Immature natural killer cell (primary cell): ENCODE measurements around the gene ARL8B. TPM values are rescaled to one million over a fixed set of nuclear protein-coding genes. Genes with fewer than 3 reads are reported as not detected.
"Not testable (repeated sequence)": the region's sequence is repeated elsewhere in the genome, so short reads cannot be mapped to it uniquely, and the experiment has no call there.

ENCODE experiments used
- DNase-seq, 3 donors: peaks; one replicate each; pipeline ENCODE4 v3.0.0; 2022; ENCODE audit warnings: mixed read lengths in 1 of 3
- H3K27ac Mint-ChIP-seq, 6 donors: one replicate each; pipeline ENCODE4 v1.8.0; 2020; ENCODE audit warnings: mixed read lengths in 6 of 6, mild to moderate bottlenecking in 5 of 6, inconsistent platforms in 4 of 6, moderate library complexity in 3 of 6
- H3K27me3 Mint-ChIP-seq, 3 donors: one replicate each; pipeline ENCODE4 v1.8.0; 2020 to 2021; ENCODE audit warnings: low read depth in 3 of 3, mild to moderate bottlenecking in 3 of 3, mixed read lengths in 3 of 3, moderate library complexity in 3 of 3, inconsistent platforms in 1 of 3
- H3K36me3 Mint-ChIP-seq, 3 donors: one replicate each; pipeline ENCODE4 v1.8.0; 2020; ENCODE audit warnings: mixed read lengths in 3 of 3, inconsistent platforms in 2 of 3, mild to moderate bottlenecking in 2 of 3
- H3K4me1 Mint-ChIP-seq, 2 donors: one replicate each; pipeline ENCODE4 v1.8.0; 2020; ENCODE audit warnings: inconsistent platforms in 2 of 2, mild to moderate bottlenecking in 2 of 2, mixed read lengths in 2 of 2, moderate library complexity in 1 of 2
- H3K4me3 Mint-ChIP-seq, 5 donors: one replicate each; pipeline ENCODE4 v1.8.0; 2020; ENCODE audit warnings: mild to moderate bottlenecking in 5 of 5, mixed read lengths in 5 of 5, inconsistent platforms in 3 of 5, moderate library complexity in 3 of 5
- H3K9me3 Mint-ChIP-seq, 6 donors: one replicate each; pipeline ENCODE4 v1.8.0; 2020; ENCODE audit warnings: mild to moderate bottlenecking in 6 of 6, mixed read lengths in 6 of 6, inconsistent platforms in 4 of 6, moderate library complexity in 3 of 6
- polyA plus RNA-seq, 3 donors: library from polyadenylated mRNA; unstranded; fragments of 300-500 nt; fragmentation: Illumina TruSeq; gene quantifications; one replicate each; pipeline ENCODE4 v1.2.3, GENCODE V29; 2021

The ARL8B gene
- polyA plus RNA-seq, 3 donors from 2014 or later, result 37.7 to 63.4 (median 39.4) TPM

- no peak for DNase-seq
- peaks cover 46 to 66% of the 10 kb centered on the region in 2 donors for H3K4me1 Mint-ChIP-seq
- H3K9me3 Mint-ChIP-seq, result no peaks in the 10 kb centered on the region
- H3K36me3 Mint-ChIP-seq, result peaks cover 0 to 3% (median under 1%) of the 10 kb centered on the region in 3 donors
- no peak overlapping the region for H3K27ac Mint-ChIP-seq
- no peak overlapping the region for H3K4me3 Mint-ChIP-seq
- no peaks in the 10 kb centered on the region for H3K27me3 Mint-ChIP-seq
These were observed 44.8 kb downstream of the ARL8B start for GRCh38 chr3:5166846-5167245.

- H3K27me3 Mint-ChIP-seq, result no peaks in the 10 kb centered on the region
- no peak overlapping the region for H3K4me3 Mint-ChIP-seq
- H3K36me3 Mint-ChIP-seq, result peaks cover 0 to 11% (median 9%) of the 10 kb centered on the region in 3 donors
- no peaks in the 10 kb centered on the region for H3K9me3 Mint-ChIP-seq
- peaks cover 38 to 55% of the 10 kb centered on the region in 2 donors for H3K4me1 Mint-ChIP-seq
- peak overlapping the region in 1 of 6 donors; percentile 50 for H3K27ac Mint-ChIP-seq
- no peak for DNase-seq
These were observed 46.0 kb downstream of the ARL8B start for GRCh38 chr3:5168110-5168509.

GRCh38 chr3:5169807-5170206 is 47.7 kb downstream of the ARL8B start:
- no peaks in the 10 kb centered on the region for H3K27me3 Mint-ChIP-seq
- DNase-seq, result no peak
- H3K4me3 Mint-ChIP-seq, result no peak overlapping the region
- H3K27ac Mint-ChIP-seq, result peak overlapping the region in 2 of 6 donors; percentile 36 to 80
- peaks cover 0 to 16% (median 9%) of the 10 kb centered on the region in 3 donors for H3K36me3 Mint-ChIP-seq
- H3K9me3 Mint-ChIP-seq, result no peaks in the 10 kb centered on the region
- H3K4me1 Mint-ChIP-seq, result peaks cover 28 to 38% of the 10 kb centered on the region in 2 donors

- no peak overlapping the region for H3K4me3 Mint-ChIP-seq
- peaks cover 20 to 27% of the 10 kb centered on the region in 2 donors for H3K4me1 Mint-ChIP-seq
- H3K36me3 Mint-ChIP-seq, result peaks cover 0 to 23% (median 9%) of the 10 kb centered on the region in 3 donors
- no peak for DNase-seq
- no peak overlapping the region for H3K27ac Mint-ChIP-seq
- H3K9me3 Mint-ChIP-seq, result no peaks in the 10 kb centered on the region
- H3K27me3 Mint-ChIP-seq, result no peaks in the 10 kb centered on the region
These were observed 48.9 kb downstream of the ARL8B start for GRCh38 chr3:5170975-5171374.

- H3K36me3 Mint-ChIP-seq, result peaks cover 0 to 23% (median 9%) of the 10 kb centered on the region in 3 donors
- no peak overlapping the region for H3K27ac Mint-ChIP-seq
These were observed 49.9 kb downstream of the ARL8B start for GRCh38 chr3:5172018-5172417.

GRCh38 chr3:5179036-5179435 is 56.9 kb downstream of the ARL8B start:
- DNase-seq, H3K9me3 Mint-ChIP-seq, H3K27ac Mint-ChIP-seq, H3K27me3 Mint-ChIP-seq, H3K4me3 Mint-ChIP-seq, H3K4me1 Mint-ChIP-seq: not testable (repeated sequence)
- peaks cover 3 to 38% (median 9%) of the 10 kb centered on the region in 3 donors for H3K36me3 Mint-ChIP-seq

More at GRCh38 chr3:5172018-5172417, 49.9 kb downstream of the ARL8B start:
- peaks cover 15 to 20% of the 10 kb centered on the region in 2 donors for H3K4me1 Mint-ChIP-seq
- no peak overlapping the region for H3K4me3 Mint-ChIP-seq
- H3K27me3 Mint-ChIP-seq, result no peaks in the 10 kb centered on the region
- H3K9me3 Mint-ChIP-seq, result no peaks in the 10 kb centered on the region
- DNase-seq, result no peak

GRCh38 chr3:5181469-5182141 is 59.5 kb downstream of the ARL8B start:
- H3K9me3 Mint-ChIP-seq, result no peaks in the 10 kb centered on the region
- no peak overlapping the region for H3K4me3 Mint-ChIP-seq
- H3K27ac Mint-ChIP-seq, result peak overlapping the region in 1 of 6 donors; percentile 22
- no peak for DNase-seq
- peaks cover 3 to 29% (median 9%) of the 10 kb centered on the region in 3 donors for H3K36me3 Mint-ChIP-seq
- peaks cover 0 to 9% of the 10 kb centered on the region in 2 donors for H3K4me1 Mint-ChIP-seq
- H3K27me3 Mint-ChIP-seq, result peaks cover 0 to 2% (median 0%) of the 10 kb centered on the region in 3 donors

GRCh38 chr3:5183714-5184113 is 61.6 kb downstream of the ARL8B start:
- Mint-ChIP-seq H3K36me3 (peaks cover 3 to 21% (median 6%) of the 10 kb centered on the region in 3 donors), H3K27ac (peak overlapping the region in 1 of 6 donors; percentile 17), H3K4me1 (peaks cover 9 to 20% of the 10 kb centered on the region in 2 donors)
- not testable (repeated sequence) for H3K4me3 Mint-ChIP-seq, DNase-seq, H3K27me3 Mint-ChIP-seq, H3K9me3 Mint-ChIP-seq

- Mint-ChIP-seq H3K27me3 (peaks cover 2 to 10% (median 6%) of the 10 kb centered on the region in 3 donors), H3K4me1 (peaks cover 16 to 28% of the 10 kb centered on the region in 2 donors), H3K36me3 (peaks cover 3 to 14% (median 4%) of the 10 kb centered on the region in 3 donors), H3K27ac (no peak overlapping the region), H3K9me3 (no peaks in the 10 kb centered on the region), H3K4me3 (no peak overlapping the region)
- DNase-seq, result no peak
These were observed 62.4 kb downstream of the ARL8B start for GRCh38 chr3:5184499-5184898.

- DNase-seq, result no peak
- Mint-ChIP-seq H3K27me3 (peaks cover 2 to 10% (median 6%) of the 10 kb centered on the region in 3 donors), H3K36me3 (peaks cover 2 to 11% (median 3%) of the 10 kb centered on the region in 3 donors), H3K27ac (peak overlapping the region in 1 of 6 donors; percentile 82), H3K9me3 (no peaks in the 10 kb centered on the region), H3K4me3 (no peak overlapping the region), H3K4me1 (peaks cover 23 to 35% of the 10 kb centered on the region in 2 donors)
These were observed 63.1 kb downstream of the ARL8B start for GRCh38 chr3:5185093-5185673.

- peak overlapping the region; percentile 96 to 99 (median 97) for H3K4me3 Mint-ChIP-seq
- H3K36me3 Mint-ChIP-seq, result peaks cover 0 to 7% (median under 1%) of the 10 kb centered on the region in 3 donors
- H3K9me3 Mint-ChIP-seq, result no peaks in the 10 kb centered on the region
- peak overlapping the region; percentile 56 to 82 (median 66) for H3K27ac Mint-ChIP-seq
- peaks cover 2 to 10% (median 9%) of the 10 kb centered on the region in 3 donors for H3K27me3 Mint-ChIP-seq
- H3K4me1 Mint-ChIP-seq, result peaks cover 27 to 42% of the 10 kb centered on the region in 2 donors
- no peak for DNase-seq
These were observed 64.2 kb downstream of the ARL8B start for GRCh38 chr3:5186089-5186857.

- Mint-ChIP-seq H3K4me1 (peaks cover 32 to 47% of the 10 kb centered on the region in 2 donors), H3K27me3 (peaks cover 2 to 10% (median 9%) of the 10 kb centered on the region in 3 donors)
These were observed 64.7 kb downstream of the ARL8B start for GRCh38 chr3:5186858-5187155.

GRCh38 chr3:5187156-5187919 is 65.2 kb downstream of the ARL8B start, which contains the start of gene EDEM1:
TSS of gene EDEM1 (plus strand) at chr3:5187707. CDS start at chr3:5187806, 99 bp downstream.
- peak within 1 kb of the TSS; percentile 96 to 99 (median 97) for H3K4me3 Mint-ChIP-seq
- H3K27ac Mint-ChIP-seq, result peak within 1 kb of the TSS; percentile 89 to 99 (median 95)
- H3K9me3 Mint-ChIP-seq, result no peaks in the 10 kb centered on the region
- H3K27me3 Mint-ChIP-seq, result peaks cover 2 to 10% (median 7%) of the 10 kb centered on the region in 3 donors
- peaks cover 37 to 52% of the 10 kb centered on the region in 2 donors for H3K4me1 Mint-ChIP-seq
- peaks cover 0 to 5% (median 0%) of the 10 kb centered on the region in 3 donors for H3K36me3 Mint-ChIP-seq
- peak; percentile 97 for DNase-seq

More at GRCh38 chr3:5186858-5187155, 64.7 kb downstream of the ARL8B start:
- Mint-ChIP-seq H3K27ac (peak overlapping the region; percentile 82 to 99 (median 95)), H3K9me3 (no peaks in the 10 kb centered on the region), H3K36me3 (peaks cover 0 to 5% (median 0%) of the 10 kb centered on the region in 3 donors), H3K4me3 (peak overlapping the region; percentile 96 to 99 (median 97))
- DNase-seq, result peak in 1 of 3 donors; percentile 19
